ENCODE results near the gene PBX4.

The PBX4 gene

GRCh38 chr19:19541616-19542015 lies 76.9 kb downstream of the PBX4 start:
- no peak for DNase-seq (ENCODE audit: low read depth in 4 of 4, low spot score in 1 of 4)

DNA sequence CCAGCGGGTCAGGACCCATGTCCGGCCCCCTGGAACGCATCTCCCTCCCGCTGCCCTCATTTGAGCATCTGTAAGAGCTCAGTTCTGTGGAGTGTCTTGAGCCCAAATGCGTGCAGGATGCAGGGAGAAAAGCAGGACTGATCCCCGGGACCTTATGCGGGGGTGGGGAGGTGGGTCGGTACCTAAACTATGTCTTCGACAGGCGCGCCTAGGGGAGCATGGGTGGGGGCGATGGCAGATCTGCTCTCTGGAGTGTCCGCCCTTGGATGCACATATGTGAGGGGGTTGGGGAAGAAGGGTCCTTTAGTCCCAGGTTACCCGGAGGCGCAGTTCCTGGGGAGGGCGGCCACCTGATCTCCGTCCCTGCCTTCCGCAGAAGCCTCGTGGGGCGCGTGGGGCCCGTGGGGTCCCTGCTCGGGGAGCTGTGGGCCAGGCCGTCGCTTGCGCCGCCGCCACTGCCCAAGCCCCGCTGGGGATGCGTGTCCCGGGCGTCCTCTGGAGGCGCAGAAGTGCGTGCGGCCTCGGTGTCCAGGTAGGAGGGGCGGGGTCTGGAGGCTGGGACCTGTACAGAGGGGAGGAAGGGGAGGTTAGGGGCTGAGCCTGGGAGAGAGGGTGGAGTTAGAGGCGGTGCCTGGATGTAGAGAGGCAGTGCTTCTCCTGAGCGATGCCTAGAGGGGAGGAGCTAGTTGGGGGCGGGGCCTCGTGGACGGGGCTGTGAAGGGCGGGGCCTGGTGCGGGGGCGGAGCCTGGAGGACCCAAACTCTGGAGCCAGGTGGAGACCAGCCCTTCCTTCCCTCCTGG lies 77.6 kb downstream of the PBX4 start:
- DNase-seq (ENCODE audit: low read depth in 4 of 4, low spot score in 1 of 4): peak; percentile 52 to 74 (median 66)

- DNase-seq (ENCODE audit: low read depth in 4 of 4, low spot score in 1 of 4): peak in 3 of 4 experiments; percentile 40 to 74 (median 51)
These were observed 78.3 kb downstream of the PBX4 start for GRCh38 chr19:19540064-19540714.

DNA sequence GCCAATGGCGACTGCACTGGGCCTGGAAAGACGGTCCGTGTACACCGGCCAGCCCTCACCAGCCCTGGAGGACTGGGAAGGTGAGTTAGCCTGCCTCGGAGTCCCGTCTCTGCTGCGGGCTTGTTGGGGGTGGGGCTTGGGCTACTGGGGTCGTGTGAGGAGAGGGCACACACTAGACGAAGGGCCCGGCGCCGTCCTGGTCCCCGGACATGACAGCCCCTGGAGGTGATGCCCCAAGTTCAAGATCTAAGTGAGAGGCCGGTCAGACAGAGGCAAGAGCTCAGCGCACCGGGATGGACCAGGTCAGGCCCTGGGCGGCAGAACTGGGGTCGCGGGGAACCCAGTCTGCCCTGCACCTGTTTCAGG lies 78.8 kb downstream of the PBX4 start:
- DNase-seq (ENCODE audit: low read depth in 4 of 4, low spot score in 1 of 4): no peak

GRCh38 chr19:19538785-19539166 lies 79.7 kb downstream of the PBX4 start:
- DNase-seq (ENCODE audit: low read depth in 4 of 4, low spot score in 1 of 4): no peak

DNA sequence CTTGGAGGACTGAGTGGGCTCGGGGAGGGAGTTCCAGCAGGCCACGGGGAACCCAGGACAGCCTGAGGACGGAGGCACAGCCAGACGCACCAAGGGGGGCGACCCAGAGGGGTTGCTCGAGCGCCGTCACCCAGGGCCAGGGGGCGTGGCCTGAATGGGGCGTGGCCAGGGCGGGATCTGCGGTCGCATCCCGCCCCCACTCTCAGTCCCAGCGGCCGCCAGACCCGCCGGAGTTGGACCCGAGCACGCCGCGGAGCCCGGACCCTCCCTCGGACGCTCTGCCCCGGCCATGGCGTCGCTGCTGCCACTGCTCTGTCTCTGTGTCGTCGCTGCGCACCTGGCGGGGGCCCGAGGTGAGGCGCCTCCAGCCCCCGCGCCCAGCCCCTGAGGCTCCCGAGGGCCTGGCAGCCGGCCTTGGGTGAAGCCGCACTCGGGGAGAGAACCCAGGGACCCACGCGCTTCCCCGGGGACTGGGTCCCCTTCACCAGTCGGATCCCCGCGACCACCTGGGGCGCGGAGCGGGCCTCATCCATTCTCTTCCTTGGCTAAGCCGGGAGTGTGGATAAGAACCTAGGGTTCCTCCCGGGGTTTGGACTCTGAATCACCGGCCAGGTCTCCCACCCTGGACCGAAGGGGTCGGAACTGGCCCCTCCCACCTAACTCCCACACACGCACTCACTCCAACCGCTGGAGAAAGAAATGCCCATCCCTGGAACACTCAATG lies 80.3 kb downstream of the PBX4 start, which contains the start of gene CILP2:
Gene CILP2 (plus strand): TSS at position 205 of the 724 bp plus-strand sequence. CDS start 85 bp downstream, at position 290.
- no peak for DNase-seq (ENCODE audit: low read depth in 4 of 4, low spot score in 1 of 4)

GRCh38 chr19:19537075-19538048 lies 81.1 kb downstream of the PBX4 start:
- DNase-seq (ENCODE audit: low read depth in 4 of 4, low spot score in 1 of 4): no peak

- DNase-seq (ENCODE audit: low read depth in 4 of 4, low spot score in 1 of 4): no peak
These were observed 82.9 kb downstream of the PBX4 start for GRCh38 chr19:19535311-19536191.

DNA sequence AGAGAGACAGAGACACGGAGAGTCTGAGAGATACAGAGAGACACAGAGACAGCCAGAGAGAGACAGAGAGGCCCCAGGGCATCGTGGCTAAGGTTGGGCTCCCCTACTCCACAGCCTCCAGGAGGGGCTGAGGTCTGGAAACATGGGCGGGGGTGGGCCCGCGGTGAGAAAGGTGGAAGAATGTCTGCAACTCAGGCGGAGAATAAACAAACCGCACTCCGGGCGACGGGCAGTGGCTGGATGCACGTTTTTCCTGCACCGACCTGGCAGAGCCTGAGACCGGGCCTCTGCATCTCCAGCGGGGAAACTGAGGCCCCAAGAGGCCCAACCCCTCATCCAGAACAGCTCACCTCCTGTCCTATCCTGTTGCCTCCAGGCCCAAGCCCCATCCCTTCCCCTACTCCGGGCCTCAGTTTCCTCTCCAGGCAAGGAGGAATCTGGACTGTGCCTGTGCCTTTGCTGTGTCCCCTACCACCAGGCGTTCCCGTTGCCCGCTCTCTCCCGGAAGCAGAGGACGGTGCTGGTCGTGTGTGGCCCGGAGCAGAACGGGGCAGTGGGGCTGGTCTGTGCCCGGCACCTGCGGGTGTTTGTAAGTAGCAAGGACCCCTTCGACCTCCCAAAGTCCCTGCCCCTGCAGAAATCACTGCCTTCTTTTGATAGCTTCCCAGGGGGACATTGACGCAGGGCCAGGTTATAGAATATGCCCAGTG lies 83.8 kb downstream of the PBX4 start:
- DNase-seq (ENCODE audit: low read depth in 4 of 4, low spot score in 1 of 4): no peak

GRCh38 chr19:19533841-19534240 lies 84.6 kb downstream of the PBX4 start:
- DNase-seq (ENCODE audit: low read depth in 4 of 4, low spot score in 1 of 4): no peak

GRCh38 chr19:19532806-19533701 lies 85.4 kb downstream of the PBX4 start:
- DNase-seq (ENCODE audit: low read depth in 4 of 4, low spot score in 1 of 4): no peak

- peak; percentile 70 to 91 (median 81) for DNase-seq (ENCODE audit: low read depth in 4 of 4, low spot score in 1 of 4)
These were observed 86.3 kb downstream of the PBX4 start for GRCh38 chr19:19531951-19532805.

- DNase-seq (ENCODE audit: low read depth in 4 of 4, low spot score in 1 of 4): no peak
These were observed 87.6 kb downstream of the PBX4 start for GRCh38 chr19:19530889-19531288.

DNA sequence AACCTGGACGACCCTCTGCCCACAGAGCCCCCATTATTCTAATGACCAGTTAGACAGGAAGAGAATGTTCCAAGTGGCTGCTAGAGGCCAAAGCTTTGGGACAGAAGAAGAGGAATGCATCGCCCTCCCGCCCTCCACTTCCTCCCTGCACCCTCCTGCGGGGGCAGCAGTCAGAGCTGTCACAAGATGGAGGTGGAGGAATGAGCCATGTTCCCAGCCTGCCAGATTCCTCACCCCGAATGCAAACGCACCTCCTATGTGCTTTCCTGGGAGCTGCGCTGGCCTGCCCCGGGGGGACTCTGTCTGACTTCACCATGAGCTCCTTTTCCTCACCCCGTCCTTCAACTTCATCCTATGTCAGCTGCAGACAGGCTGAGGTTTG lies 88.1 kb downstream of the PBX4 start:
- no peak for DNase-seq (ENCODE audit: low read depth in 4 of 4, low spot score in 1 of 4)

- no peak for DNase-seq (ENCODE audit: low read depth in 4 of 4, low spot score in 1 of 4)
These were observed 88.6 kb downstream of the PBX4 start for GRCh38 chr19:19529783-19530422.

GRCh38 chr19:19528721-19529490 lies 89.6 kb downstream of the PBX4 start, which contains the start of gene YJEFN3:
Gene YJEFN3, plus strand, starts transcription at chr19:19528911. Its CDS starts 22 bp downstream, at chr19:19528933.
- no peak for DNase-seq (ENCODE audit: low read depth in 4 of 4, low spot score in 1 of 4)

Measured in stimulated activated CD4-positive, alpha-beta T cell treated with anti-CD3 and anti-CD28 coated beads, Interleukin-1b, Interleukin-23, amount 100 ng/mL, for 24 hours (primary cell).